NCI-H1048 (cell line): ENCODE measurements around the gene ETAA1.

Source experiments
- DNase-seq: peaks from one replicate; lab custom pipeline; 2025; lab: John Stamatoyannopoulos, UW

The ETAA1 gene

DNA sequence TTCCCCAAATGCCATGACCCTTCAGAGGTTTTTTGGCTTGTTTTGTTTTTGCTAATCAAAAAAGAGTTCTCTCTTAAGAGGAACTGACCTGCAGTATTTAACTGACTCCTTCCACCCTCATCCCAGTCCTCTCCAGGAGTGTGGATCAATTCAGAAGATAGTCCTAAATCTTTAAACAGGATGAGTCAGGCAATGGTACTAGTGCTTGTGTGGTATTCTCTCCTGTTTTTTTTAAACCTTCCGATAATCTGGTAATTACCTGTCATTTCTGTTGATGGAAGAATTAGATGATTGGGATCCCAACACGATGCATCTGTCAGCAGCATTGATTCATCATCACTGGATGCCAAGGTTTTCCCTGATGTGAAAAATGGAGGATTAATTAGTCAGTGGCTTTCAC, 41.2 kb downstream of the ETAA1 start:
- no peak for DNase-seq

DNA sequence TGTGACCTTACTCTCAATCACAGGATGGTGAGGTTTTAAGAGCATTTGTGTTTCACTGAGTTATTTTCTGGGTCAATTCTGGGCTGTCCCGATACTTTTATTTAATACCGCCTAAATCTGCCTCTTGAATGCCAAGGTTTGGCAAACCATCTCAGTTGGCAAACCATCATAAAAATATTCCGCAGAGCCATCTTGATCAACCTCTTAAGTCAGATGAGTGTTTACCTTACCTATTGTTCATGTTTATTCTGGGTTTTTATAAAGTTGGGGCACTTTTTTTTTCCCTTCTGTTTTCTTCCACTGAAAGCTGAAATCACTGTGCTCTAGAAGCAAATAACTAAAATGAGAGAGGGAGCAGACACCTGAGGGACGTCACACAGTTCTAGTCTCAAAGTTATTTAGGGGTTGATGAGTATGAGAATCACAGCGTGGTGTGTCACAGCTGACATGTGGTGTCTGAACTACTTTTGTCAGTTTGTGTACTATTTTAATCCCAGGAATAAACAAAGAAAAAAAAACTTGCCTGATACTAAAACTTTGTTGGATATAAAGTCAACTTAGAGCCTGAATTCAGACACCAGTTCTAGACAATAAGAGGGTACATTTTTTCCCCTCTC, 48.6 kb downstream of the ETAA1 start:
- DNase-seq = no peak

DNA sequence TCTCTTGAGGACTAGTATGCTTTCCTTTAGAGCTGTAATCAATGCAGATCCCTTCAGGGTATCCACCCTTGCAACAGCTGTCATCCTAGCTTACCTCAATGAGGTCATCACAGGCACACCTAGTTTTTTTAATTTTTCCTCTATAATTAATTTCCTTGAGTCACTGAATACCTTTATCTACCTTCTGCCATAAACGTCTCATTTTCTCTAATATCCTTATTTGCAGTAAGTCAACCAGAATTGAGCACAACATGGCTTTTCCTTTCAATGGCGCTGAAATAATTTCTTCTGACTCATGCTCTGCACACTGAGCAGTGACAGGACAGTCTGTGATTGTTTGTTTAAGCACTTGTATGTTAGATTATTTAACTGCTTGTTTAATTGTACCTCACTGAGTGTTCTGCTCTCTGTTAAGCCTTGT, 49.4 kb downstream of the ETAA1 start:
- DNase-seq = no peak

DNA sequence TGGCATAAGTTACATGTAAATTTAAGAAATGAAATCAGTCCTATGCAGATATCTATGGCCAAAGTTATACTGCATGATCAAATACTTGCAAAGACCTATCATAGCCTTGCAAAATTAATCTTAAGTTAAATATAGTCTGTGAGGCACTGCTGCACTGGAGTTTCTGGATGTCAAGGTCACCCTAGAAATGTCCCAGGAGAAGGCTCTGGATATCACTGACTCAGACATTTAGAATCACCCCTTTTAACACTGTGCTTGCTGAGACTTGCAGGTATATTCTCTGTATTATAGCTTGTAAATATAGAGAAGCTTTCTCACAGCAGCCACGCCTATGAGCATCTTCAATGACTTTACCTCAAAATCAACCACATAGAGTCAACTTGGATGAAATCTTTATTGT, 51.5 kb downstream of the ETAA1 start:
- DNase-seq = no peak

DNA sequence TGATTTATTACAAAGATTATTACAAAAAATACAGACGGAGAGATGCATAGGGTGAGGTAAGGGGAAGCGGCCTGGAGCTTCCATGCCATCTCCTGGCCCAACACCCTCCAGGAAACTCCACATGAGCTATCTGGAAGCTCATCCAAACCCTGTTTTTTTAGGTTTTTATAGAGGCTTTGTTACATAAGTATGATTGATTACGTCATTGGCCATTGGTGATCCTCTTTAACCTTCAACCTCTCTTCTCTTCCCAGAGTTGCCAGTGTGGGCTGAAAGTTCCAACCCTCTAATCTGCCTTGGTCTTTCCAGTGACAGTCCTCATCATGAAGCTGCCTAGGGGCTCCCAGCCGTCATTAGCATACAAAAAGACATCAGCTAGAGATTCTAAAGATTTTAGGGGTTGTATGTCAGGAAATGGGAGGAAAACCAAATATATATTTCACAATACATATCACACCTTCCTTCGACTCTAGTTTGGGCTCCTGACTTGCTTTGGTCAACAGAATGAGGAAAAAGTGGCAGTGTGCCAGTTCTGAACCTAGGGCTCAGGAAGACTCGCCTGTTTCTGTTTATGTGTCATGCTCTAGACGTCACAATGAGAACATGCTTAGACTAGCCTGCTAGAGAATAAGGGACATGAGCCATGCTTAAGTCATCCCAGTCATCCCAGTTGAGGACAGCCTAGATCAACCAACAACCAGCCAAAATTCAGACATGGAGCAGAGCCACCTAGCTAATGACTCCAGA, 54.1 kb downstream of the ETAA1 start:
- DNase-seq = no peak

DNA sequence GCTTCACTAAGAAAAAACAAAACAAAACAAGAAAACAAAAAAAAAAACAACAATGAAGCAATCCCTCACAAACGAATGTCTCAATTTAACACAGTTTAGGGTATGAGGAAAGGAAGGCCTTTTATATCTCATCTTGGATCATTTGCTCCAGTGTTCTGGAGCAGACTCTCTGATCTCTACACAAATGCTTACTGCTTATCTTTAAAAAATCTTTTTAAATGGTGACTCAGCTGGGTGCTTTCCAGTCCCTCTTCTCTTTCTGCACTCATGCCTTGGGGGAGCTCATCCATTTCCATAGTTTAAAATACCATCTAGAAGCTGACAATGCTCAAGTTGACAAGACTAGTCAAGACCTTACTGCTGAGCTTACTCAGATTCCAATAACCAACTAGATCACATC, 56.2 kb downstream of the ETAA1 start:
- DNase-seq = no peak

DNA sequence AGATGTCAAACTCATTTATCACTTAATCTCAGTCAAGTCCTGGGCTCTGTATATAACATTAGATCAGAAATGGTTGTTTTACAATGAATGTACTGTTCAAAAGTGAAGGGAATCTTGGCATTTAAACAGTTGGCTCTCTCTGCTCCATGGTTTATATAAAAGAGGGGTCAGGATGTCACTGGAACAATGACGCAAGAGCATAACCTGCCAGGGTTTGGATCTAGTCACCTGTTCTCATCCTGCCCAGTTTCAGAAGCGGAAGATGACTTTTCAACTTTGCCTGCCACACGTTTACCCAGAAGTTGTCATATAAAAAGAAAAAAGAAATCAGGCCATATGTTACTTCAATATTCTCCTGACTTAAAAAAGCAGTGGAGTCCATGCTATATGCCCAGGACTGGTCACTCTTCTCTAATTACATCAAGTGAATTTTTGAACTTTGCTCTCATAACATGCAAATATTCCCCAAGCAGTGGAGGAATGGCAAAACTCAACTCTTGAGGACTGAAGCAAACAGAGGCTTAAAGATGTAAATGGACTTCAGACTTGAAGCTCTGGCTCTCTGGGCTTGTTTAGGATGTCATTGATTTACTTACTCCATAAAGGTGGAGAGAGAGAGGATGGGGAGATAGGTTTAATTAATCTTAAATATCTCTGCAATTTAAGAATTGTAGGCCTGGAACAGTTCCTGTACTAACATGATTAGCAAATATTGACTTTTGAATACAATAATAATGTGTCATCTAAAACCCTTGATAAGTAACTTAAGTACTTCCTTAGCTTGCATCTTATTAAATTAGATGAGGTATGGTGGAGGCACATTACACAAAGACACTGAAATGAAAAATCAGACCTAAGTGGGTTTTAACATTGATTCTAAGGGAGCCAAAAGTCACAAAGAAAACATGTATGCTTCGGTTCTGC, 58.3 kb downstream of the ETAA1 start:
- DNase-seq = no peak

DNA sequence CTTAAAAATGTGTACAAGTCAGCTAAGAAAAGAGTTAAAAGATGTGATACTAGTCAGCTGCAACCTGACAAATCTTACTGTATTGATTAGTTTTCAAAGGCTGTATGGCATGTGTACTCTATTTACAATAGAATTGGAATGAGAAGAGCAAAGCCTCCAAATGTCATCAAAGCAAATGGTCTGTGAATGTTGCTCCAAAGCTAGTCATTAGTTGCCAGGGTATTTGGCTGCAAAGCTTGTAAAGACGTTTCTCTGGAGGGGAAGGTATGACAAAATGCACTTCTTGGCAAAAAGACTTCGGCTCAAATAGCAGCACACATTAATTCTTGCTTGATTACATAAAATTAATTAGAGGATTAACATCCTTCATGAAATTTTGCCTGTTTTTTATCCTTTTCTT, 59.3 kb downstream of the ETAA1 start:
- DNase-seq = no peak

DNA sequence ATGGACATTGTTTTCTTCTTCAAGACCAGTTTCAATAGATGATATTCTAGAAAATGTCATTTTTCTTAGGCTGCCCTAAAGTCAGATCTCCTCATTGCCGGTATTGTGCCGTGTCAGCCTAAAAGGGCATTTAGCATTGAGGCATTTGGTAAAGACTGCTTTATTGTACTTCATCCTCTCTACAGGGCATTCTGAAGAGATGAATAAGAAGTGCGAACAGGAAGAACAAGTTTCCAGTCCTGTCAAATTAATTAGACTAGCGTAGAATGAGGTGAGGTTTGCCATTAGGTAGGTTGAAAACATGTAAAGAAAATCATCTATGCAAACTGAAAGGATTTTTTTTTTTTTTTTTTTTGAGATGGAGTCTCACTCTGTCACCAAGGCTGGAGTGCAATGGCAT, 60.6 kb downstream of the ETAA1 start:
- no peak for DNase-seq

DNA sequence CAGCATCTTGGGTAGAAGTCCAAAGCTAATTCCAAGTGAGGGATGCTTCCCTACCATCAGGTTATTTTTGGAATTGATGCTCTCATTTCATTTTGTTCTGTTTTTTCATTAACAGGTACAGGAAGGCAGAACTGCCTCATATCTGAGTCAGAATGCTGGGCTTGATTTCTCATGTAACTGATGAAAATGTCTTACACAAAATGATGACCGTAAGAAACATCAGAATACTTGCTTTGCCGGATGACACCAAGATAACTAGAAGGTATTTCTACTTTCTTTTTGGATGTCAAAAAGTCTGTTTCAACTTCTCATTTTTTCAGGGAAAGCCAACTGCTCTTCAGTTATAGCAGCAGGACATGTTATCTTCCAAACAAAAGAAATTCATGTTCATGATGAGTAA, 62.6 kb downstream of the ETAA1 start:
- no peak for DNase-seq
